PC-3 (cell line): Measurements from ENCODE around the gene PM20D2. TPM values are rescaled to one million over a fixed set of nuclear protein-coding genes. Genes with fewer than 3 reads are reported as not detected.
A peak's percentile ranks its signal among the peaks of the same experiment; 100 is the strongest.

Experiments used
- ATAC-seq: fragments of 200-7000 bp; cut with Tn5 transposase; 2 replicates; pipeline ENCODE4 v1.9.1; 2020; ENCODE audit warnings: mild to moderate bottlenecking, moderate library complexity
- BruUV-seq: library from RNA; stranded (reverse); fragments of 400-500 nt; replicated peaks from 2 replicates; lab custom pipeline; 2021; lab: Mats Ljungman, UMichigan
- CTCF ChIA-PET: fragments of 300-600 bp; sonication (Branson Sonifier 250); formaldehyde crosslinking; loops from one replicate; lab custom pipeline; 2022; ENCODE audit warnings: antibody characterized with exemption; lab: Charles Lee
- POLR2A ChIA-PET: fragments of 300-600 bp; sonication (Branson Sonifier 250); formaldehyde crosslinking; loops from one replicate; lab custom pipeline; 2022; ENCODE audit warnings: antibody characterized with exemption; ENCODE audit not compliant: unreplicated experiment; lab: Charles Lee
- DNase-seq: peaks from one replicate; pipeline ENCODE4 v3.0.0-alpha.2; 2015
- H2AFZ ChIP-seq: fragments of 300-600 bp; sonication (generic); 2 replicates; pipeline ENCODE4 v1.6.0; 2016; ENCODE audit warnings: antibody characterized with exemption, low read length
- H3F3A ChIP-seq: fragments of 300-600 bp; sonication (generic); one replicate; pipeline ENCODE4 v1.6.0; 2017; ENCODE audit warnings: antibody characterized with exemption, low read length, control low read depth, mild to moderate bottlenecking; ENCODE audit not compliant: unreplicated experiment
- H3K27ac ChIP-seq: fragments of 300-600 bp; sonication (generic); 2 replicates; pipeline ENCODE4 v1.5.1; 2016; ENCODE audit warnings: mild to moderate bottlenecking, low read length
- H3K27me3 ChIP-seq: fragments of 300-600 bp; sonication (generic); 2 replicates; pipeline ENCODE4 v1.6.1; 2016; ENCODE audit warnings: low read length, mixed read lengths
- H3K36me3 ChIP-seq: fragments of 300-600 bp; sonication (generic); 2 replicates; pipeline ENCODE4 v1.6.1; 2016; ENCODE audit warnings: low read depth, mixed run types, low read length, mixed read lengths
- H3K4me1 ChIP-seq: fragments of 300-600 bp; sonication (generic); 2 replicates; pipeline ENCODE4 v1.5.1; 2016; ENCODE audit warnings: low read length; ENCODE audit not compliant: insufficient read depth
- H3K4me2 ChIP-seq: fragments of 300-600 bp; sonication (generic); 2 replicates; pipeline ENCODE4 v1.6.0; 2016; ENCODE audit warnings: low read length
- H3K4me3 ChIP-seq: fragments of 300-600 bp; sonication (generic); 2 replicates; pipeline ENCODE4 v1.5.1; 2016; ENCODE audit warnings: mild to moderate bottlenecking, low read length, mixed read lengths
- H3K79me2 ChIP-seq: fragments of 300-600 bp; sonication (generic); 2 replicates; pipeline ENCODE4 v1.6.1; 2017; ENCODE audit warnings: low read length, mixed read lengths
- H3K9ac ChIP-seq: fragments of 300-600 bp; sonication (generic); 2 replicates; pipeline ENCODE4 v1.6.0; 2016; ENCODE audit warnings: mild to moderate bottlenecking, low read length
- H3K9me2 ChIP-seq: fragments of 300-600 bp; sonication (generic); replicated peaks from 2 replicates; pipeline ENCODE4 v1.6.1; 2016; ENCODE audit warnings: mixed run types, low read length, mixed read lengths
- H3K9me3 ChIP-seq: fragments of 300-600 bp; sonication (generic); 2 replicates; pipeline ENCODE4 v1.6.1; 2016; ENCODE audit warnings: low read length, mixed read lengths
- H4K20me1 ChIP-seq: fragments of 300-600 bp; sonication (generic); 2 replicates; pipeline ENCODE4 v1.6.1; 2016; ENCODE audit warnings: low read length, mixed read lengths
- EZH2 ChIP-seq: fragments of 300-600 bp; sonication (generic); IDR thresholded peaks from one replicate; pipeline ENCODE4 v1.6.1; 2017; ENCODE audit warnings: antibody characterized with exemption, mild to moderate bottlenecking, low read length; ENCODE audit not compliant: unreplicated experiment
- EZH2phosphoT487 ChIP-seq: fragments of 300-600 bp; sonication (generic); IDR thresholded peaks from 2 replicates; pipeline ENCODE4 v1.6.1; 2018; ENCODE audit warnings: mild to moderate bottlenecking, antibody characterized with exemption, low read length, borderline replicate concordance
- intact Hi-C: fragments of 100-400 bp; cut with micrococcal nuclease; formaldehyde crosslinking; loops from 2 replicates; pipeline ENCODE4 v1.9.0; 2023
- total RNA-seq: library from RNA; depleted of rRNA; stranded (reverse); fragments of >200 nt; gene quantifications from 2 replicates; pipeline ENCODE4 v1.2.3, GENCODE V29; 2014
- TF ChIP-seq, protein P1 (sequence below): fragments of 300-600 bp; sonication (generic); conservative IDR thresholded peaks from 2 replicates; pipeline ENCODE4 v1.5.1; 2017; ENCODE audit warnings: antibody characterized with exemption, low read depth, mild to moderate bottlenecking, low read length

Gene PM20D2
- total RNA-seq, 1 experiment from 2014 or later = 17.3 TPM

DNA sequence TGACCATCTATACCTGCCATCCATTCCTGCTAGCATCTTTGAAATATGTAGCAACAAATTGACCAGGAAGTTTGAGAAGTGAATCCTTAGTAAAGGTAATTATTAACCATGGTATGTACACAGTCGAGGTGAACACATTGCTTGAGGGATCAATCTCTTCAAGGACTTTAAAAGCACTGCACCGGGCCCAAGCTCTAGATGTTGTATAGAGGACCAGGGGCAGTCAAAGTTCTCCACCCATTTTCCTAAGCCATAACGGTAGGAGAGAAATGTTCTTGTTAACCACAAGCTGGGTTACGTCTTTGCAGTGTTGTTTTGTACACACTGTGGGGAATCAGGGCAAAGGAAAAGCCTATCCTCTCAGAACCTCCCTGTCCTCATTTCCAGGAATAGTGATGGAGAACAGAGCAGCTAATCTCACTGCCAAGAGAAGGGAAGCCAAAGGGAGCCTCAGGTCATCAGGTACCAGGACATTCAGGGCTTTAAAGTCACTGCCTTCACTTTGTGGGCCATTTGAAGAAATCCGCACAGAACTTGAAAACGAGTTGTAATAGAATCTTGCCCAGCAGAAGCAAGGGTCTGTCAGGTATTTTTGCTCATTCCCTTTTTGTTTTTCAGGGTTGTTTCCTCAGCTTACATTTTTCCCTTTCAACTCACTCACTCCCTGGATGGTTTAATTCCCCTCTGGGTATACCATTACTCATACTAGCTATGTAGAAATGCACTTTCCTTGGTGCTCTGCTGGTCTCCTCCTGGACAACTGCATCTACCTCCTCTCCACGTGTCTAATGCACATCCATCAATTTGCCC is 5.3 kb upstream of the PM20D2 start:
- Histone ChIP-seq H4K20me1 (no peaks in the 10 kb centered on the region), H3K27ac (no peak overlapping the region), H3K4me3 (no peak overlapping the region), H3K27me3 (no peaks in the 10 kb centered on the region), H3K9me3 (no peaks in the 10 kb centered on the region), H3K9ac (no peak overlapping the region), H3K79me2 (no peaks in the 10 kb centered on the region), H3K36me3 (no peaks in the 10 kb centered on the region), H2AFZ (no peak overlapping the region), H3K4me2 (no peak overlapping the region), H3K4me1 (peaks cover 32% of the 10 kb centered on the region), H3K9me2 (no peaks in the 10 kb centered on the region), H3F3A (no peaks in the 10 kb centered on the region)
- TF ChIP-seq EZH2phosphoT487 = no peak
- TF ChIP-seq, protein P1, sequence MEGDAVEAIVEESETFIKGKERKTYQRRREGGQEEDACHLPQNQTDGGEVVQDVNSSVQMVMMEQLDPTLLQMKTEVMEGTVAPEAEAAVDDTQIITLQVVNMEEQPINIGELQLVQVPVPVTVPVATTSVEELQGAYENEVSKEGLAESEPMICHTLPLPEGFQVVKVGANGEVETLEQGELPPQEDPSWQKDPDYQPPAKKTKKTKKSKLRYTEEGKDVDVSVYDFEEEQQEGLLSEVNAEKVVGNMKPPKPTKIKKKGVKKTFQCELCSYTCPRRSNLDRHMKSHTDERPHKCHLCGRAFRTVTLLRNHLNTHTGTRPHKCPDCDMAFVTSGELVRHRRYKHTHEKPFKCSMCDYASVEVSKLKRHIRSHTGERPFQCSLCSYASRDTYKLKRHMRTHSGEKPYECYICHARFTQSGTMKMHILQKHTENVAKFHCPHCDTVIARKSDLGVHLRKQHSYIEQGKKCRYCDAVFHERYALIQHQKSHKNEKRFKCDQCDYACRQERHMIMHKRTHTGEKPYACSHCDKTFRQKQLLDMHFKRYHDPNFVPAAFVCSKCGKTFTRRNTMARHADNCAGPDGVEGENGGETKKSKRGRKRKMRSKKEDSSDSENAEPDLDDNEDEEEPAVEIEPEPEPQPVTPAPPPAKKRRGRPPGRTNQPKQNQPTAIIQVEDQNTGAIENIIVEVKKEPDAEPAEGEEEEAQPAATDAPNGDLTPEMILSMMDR = no peak
- TF ChIP-seq EZH2 = no peak
- ChIA-PET CTCF (no interaction called here), POLR2A (no interaction called here)
- intact Hi-C loops = no loop called here
- ATAC-seq (no peak), DNase-seq (peak; percentile 6)
- BruUV-seq = no TSS peak

DNA sequence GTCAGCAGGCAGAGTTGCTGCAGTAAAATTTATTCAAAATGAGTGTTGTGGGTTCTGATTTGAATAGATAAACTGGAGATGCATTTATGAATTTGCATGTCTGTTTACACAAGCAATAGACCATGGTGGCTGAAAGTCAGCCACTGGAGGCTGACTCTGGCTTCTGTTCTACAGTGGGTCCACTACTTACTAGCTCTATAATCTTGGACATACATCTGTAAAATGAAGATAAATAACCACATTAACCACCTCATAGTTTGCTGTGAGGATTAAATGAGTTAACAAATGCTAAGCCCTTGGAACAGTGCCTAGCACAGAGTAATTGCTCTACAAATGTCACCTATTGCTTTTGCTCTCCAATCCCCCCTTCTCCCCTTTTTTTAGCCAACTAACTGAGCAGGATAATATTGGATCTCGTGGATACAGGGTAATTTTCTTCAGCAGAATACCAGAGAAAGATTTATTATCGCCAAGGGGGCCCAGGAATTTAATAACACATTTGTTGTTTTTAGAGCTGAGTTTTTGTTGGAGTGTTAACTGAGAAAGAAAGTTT is 1.4 kb upstream of the PM20D2 start:
- no peaks in the 10 kb centered on the region for H3K9me3 ChIP-seq
- TF ChIP-seq EZH2 (no peak), EZH2phosphoT487 (no peak)
- TF ChIP-seq, protein P1 = no peak
- H2AFZ ChIP-seq = no peak overlapping the region
- peak overlapping the region; percentile 87; the same call in 1 of the 2 replicates for H3K4me3 ChIP-seq
- no peaks in the 10 kb centered on the region for H3F3A ChIP-seq
- ATAC-seq (no peak), DNase-seq (peak; percentile 44)
- POLR2A ChIA-PET = interaction anchor here (0.6 kb wide), 1 partner anchor 113 kb away, joined by 3 read pairs; no protein-coding TSS in a partner anchor
- CTCF ChIA-PET = interaction anchor here (0.5 kb wide), 1 partner anchor 157 kb away, joined by 4 read pairs; no protein-coding TSS in a partner anchor
- H3K36me3 ChIP-seq = no peaks in the 10 kb centered on the region
- H3K9me2 ChIP-seq = no peaks in the 10 kb centered on the region
- no peak overlapping the region for H3K9ac ChIP-seq
- H3K27me3 ChIP-seq = no peaks in the 10 kb centered on the region
- BruUV-seq = no TSS peak
- H3K79me2 ChIP-seq = peaks cover 30% of the 10 kb centered on the region
- H3K27ac ChIP-seq = no peak overlapping the region
- H3K4me1 ChIP-seq = peaks cover 32% of the 10 kb centered on the region
- intact Hi-C loops = no loop called here
- H4K20me1 ChIP-seq = no peaks in the 10 kb centered on the region
- peak overlapping the region; percentile 99 for H3K4me2 ChIP-seq
